ENCODE data around the gene OR2V2.

Gene OR2V2

GRCh38 chr5:181130832-181131496, 16.4 kb upstream of the OR2V2 start, which contains the start of gene OR2V1:
Gene OR2V1 (minus strand): TSS chr5:181131169. CDS start chr5:181125304, 5,865 bp downstream.
- DNase-seq (ENCODE audit: low spot score), result no peak
- in situ Hi-C loops (cut with MboI; ENCODE audit: low sequenced_read_pairs, unreplicated experiment), result no loop called here
- no peak for TF ChIP-seq CTCF (IDR thresholded peaks at IDR 0.05; ENCODE audit: borderline replicate concordance, control extremely low read depth, extremely low read depth, insufficient read depth, missing control alignments)

GRCh38 chr5:181131514-181131913, 15.9 kb upstream of the OR2V2 start:
- in situ Hi-C loops (cut with MboI; ENCODE audit: low sequenced_read_pairs, unreplicated experiment), result no loop called here
- TF ChIP-seq CTCF (IDR thresholded peaks at IDR 0.05; ENCODE audit: borderline replicate concordance, control extremely low read depth, extremely low read depth, insufficient read depth, missing control alignments), result no peak

GRCh38 chr5:181133083-181133482, 14.3 kb upstream of the OR2V2 start:
- in situ Hi-C loops (cut with MboI; ENCODE audit: low sequenced_read_pairs, unreplicated experiment), result no loop called here

More at GRCh38 chr5:181131514-181131913, 15.9 kb upstream of the OR2V2 start:
- DNase-seq (ENCODE audit: low spot score), result no peak

GRCh38 chr5:181133610-181134231, 13.7 kb upstream of the OR2V2 start:
- TF ChIP-seq CTCF (IDR thresholded peaks at IDR 0.05; ENCODE audit: borderline replicate concordance, control extremely low read depth, extremely low read depth, insufficient read depth, missing control alignments), result no peak
- in situ Hi-C loops (cut with MboI; ENCODE audit: low sequenced_read_pairs, unreplicated experiment), result no loop called here
- DNase-seq (ENCODE audit: low spot score), result no peak

More at GRCh38 chr5:181133083-181133482, 14.3 kb upstream of the OR2V2 start:
- DNase-seq (ENCODE audit: low spot score), result no peak
- no peak for TF ChIP-seq CTCF (IDR thresholded peaks at IDR 0.05; ENCODE audit: borderline replicate concordance, control extremely low read depth, extremely low read depth, insufficient read depth, missing control alignments)

- in situ Hi-C loops (cut with MboI; ENCODE audit: low sequenced_read_pairs, unreplicated experiment), result no loop called here
- no peak for TF ChIP-seq CTCF (IDR thresholded peaks at IDR 0.05; ENCODE audit: borderline replicate concordance, control extremely low read depth, extremely low read depth, insufficient read depth, missing control alignments)
- DNase-seq (ENCODE audit: low spot score), result no peak
Observed at GRCh38 chr5:181134259-181134658, 13.1 kb upstream of the OR2V2 start.

GRCh38 chr5:181136361-181136955, 10.9 kb upstream of the OR2V2 start:
- TF ChIP-seq CTCF (IDR thresholded peaks at IDR 0.05; ENCODE audit: borderline replicate concordance, control extremely low read depth, extremely low read depth, insufficient read depth, missing control alignments), result no peak
- in situ Hi-C loops (cut with MboI; ENCODE audit: low sequenced_read_pairs, unreplicated experiment), result no loop called here
- no peak for DNase-seq (ENCODE audit: low spot score)
